CD4-positive, alpha-beta T cell treated with Interleukin-6 at 100 ng/mL for 8 hours (primary cell): ENCODE data around the gene MYCN.
A peak's percentile ranks its signal among the peaks of the same experiment; 100 is the strongest.

Experiments used
- DNase-seq: peaks from one replicate; pipeline ENCODE4 v3.0.0-alpha.2; 2020; ENCODE audit warnings: mixed read lengths, low spot score

The MYCN gene

DNA sequence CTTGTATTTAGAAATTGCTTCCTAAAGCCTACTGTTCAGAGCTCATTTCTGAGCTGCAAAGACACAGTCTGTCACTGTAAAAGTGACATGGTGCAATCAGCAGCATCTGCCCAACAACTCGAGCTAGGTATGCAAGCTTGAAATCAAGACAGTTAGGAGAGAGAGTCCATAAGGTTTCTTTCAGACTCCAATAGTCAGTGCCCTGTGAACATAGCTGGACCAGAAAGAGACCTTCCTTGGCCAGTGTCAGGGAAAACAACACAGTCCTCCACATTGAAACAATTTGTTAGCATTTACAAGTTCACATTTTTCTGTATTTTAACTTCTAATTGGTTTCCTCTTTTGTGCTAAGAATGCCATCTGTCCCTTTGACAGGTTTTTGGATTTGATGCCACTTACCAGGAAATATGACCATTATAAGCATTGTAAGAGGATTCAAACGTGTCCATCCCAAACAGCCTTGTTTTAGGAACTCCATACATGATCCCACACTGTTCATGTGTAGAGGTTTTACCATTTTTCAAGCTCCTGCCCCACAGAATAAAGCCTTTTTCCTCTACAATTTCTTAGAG is 8.9 kb upstream of the MYCN start:
- no peak for DNase-seq

DNA sequence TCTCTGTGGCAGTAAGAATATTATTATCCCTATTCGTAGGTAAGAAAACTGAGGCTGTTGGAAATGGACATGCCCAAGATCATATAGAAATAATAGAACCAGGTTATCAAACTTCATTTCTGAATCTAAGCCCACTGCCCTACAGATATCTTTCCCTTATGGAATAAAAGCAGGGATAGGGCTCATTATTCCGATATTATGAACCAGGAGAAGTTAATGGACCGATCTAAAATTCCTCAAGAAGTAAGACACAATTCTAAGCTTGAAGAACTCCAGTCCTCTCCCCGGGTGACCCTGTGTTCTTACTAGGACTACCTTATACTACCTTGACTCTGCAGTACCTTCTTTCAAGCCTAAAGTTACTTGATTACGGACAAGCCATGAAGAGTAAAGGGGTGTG is 8.4 kb upstream of the MYCN start:
- no peak for DNase-seq

GRCh38 chr2:15932394-15933183 is 7.8 kb upstream of the MYCN start:
- no peak for DNase-seq

- DNase-seq: no peak
Observed at GRCh38 chr2:15933184-15933845, 7.0 kb upstream of the MYCN start.

DNA sequence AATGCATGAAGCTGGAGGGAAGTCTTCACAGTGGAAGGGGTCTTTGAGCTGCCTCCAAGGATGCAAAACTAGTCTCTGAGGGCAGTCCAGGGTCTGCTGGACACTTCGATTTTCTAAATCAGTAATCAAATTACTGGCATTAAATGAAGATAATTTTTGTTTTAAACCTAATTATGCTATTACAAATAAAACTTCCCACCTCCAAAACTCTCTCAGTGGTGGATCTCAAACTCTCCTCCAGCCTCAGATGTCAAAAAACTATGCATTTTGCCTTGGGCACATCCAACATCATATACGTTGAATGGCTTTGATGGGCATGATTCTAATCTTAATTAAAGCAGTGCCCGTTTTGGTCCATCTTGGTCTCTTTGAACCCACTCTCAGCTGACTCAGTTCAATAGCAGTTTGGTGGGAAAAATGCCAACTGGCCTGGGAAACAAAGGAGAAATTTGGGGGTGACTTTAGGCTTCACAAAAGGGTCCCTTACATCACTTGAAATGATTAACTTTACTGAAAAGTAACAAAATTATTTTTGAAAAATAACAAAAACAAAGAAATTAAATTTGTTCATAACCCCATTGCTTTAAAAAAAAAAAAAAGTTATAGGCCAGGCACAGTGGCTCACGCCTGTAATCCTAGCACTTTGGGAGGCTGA is 5.9 kb upstream of the MYCN start:
- no peak for DNase-seq

GRCh38 chr2:15935189-15935588 is 5.2 kb upstream of the MYCN start:
- no peak for DNase-seq

DNA sequence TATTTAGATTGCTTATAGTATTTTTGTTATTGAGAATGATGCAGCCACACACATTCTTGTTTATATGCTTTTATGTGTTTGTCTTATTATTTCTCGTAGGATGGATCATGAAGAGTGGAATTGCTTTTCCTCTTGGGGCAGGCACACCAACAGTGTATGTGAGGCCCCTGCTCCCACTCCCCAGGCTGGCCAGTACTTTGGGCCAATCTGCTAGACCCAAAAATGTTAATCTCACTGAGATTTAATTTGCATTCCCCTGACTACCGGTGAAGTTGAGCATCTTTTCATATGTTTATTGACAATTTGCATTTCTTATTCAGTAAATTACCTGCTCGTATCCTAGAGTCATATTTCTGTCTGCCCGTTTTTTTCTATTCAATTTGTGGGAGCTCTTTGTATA is 4.7 kb upstream of the MYCN start:
- no peak for DNase-seq

- DNase-seq: no peak
Observed at GRCh38 chr2:15936277-15937104, 3.9 kb upstream of the MYCN start.

DNA sequence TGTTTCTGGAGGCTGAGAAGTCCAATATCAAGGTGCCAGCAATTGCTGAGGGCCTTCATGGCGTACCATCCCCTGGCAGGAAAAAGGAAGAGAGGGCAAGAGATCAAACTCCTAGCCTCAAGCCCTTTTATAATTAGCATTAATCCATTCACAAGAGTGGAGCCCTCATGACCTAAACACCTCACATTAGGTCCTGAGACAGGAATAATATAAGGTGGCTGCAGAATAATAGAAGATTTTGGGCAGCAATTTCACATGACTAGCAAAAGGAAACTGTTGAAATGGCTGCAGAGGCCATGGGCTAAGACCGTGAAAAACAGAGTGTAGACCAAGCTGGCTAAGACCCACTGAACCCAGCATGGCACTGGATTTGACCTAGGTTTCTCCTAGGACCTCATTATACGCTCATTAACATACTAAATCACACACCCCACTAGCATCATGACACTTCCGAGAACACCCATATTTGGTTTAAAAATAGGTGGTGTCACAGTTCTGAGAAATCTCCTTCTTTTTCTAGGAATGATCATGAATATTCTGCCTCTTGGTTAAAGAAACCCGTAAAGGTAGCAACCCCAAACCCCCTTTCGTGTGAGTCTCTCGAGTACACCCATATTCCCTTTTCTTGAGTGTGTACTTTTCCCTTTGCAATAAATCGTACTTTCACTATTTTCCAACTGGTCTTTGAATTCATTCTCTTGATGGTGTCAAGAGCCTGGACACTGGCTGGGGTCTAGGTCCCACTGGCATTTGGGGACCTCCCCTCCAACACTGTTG is 3.1 kb upstream of the MYCN start:
- no peak for DNase-seq

DNA sequence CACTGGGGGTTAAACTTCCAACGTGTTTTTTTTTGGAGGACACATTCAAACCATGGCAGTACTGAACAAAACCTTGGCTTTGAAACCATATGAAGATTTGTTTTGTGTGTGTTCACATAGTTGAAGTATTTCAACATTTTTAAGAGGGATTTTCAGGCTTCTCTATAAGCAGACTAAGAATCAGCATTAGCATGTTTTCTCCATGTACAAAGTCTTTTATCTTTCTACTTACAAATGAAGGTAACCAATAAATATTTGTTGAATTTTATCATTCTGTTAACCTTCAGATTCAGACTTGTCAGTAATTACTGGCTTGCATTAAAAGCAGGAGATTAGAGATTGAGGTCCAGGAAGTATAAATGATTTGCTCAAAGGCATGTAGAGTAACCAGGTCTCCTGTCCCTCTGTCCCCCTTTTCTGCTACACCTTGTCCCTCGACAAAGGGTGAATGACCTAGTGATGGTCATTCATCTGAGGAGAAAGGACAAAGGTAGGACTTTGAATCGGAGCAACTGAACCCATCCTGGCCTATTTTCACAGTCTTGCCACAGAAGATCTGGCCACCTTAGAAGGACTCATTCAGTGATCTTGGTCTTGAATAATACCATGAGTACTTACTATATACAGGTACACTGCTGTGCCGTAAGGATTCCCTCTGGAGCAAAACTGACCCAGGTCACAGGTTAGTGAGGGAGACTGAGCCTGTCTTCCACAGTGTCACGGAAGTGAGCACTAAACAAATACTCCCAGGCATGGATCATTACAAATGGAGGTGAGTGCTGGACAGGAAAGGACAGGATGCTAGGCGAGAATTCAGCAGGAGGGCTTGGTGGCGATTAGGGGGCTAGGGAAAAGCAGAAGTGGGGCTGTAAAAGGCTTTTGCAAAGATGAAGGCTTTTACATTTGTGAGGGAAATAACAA is 2.2 kb upstream of the MYCN start:
- DNase-seq: no peak

DNA sequence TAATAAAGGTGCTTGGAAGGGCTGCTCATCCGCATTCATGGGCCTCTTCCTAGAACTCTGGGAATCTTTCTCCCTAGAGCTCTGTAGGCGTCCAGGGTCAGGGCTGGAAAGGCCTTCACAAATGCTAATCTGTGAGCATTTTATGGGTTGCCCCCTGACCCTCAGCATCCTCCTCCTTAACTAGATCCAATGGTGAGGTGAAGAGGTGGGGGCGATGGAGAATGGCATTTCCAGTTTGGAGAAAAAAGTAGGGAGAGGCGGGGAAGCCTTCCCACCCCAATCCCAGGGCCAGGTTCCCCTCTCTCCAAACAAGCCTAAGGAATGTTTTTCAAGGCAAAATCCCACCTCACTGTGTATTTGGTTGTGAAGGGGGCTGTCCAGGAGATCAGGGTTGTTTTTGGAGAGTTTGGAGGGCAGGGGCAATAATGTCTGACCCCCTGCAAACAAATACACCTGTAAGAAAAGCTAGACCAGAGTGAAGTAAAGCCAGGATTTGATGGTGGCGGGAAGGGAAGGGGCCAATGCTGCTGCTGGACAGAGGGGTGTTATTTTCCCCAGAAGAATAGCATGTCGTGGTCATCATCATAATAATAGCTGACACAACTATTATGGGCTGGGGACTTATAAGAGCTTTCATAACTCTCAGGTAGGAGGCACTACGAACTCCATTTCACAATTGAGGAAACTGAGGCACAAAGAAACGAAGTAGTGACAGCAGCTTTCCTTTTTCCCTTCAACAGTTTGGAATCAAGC is 1.4 kb upstream of the MYCN start:
- no peak for DNase-seq

DNA sequence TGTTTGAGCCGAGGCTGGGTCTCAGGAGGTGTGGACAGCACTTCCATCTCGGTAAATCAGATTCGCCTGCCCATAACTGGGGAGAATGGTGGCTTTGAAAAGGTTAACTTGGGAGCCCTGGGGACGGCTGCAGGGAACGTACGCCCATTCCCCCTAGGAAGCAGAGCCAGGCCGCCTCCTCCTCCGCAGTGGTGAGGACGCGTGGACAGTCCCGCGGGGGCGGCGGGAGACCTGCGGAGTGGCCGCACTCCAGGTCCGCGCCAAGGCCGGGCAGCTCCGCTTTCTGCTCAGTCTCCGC is 845 bp upstream of the MYCN start:
- DNase-seq: peak; percentile 23

- no peak for DNase-seq
Observed at GRCh38 chr2:15940661-15941480, 521 bp downstream of the MYCN start.

DNA sequence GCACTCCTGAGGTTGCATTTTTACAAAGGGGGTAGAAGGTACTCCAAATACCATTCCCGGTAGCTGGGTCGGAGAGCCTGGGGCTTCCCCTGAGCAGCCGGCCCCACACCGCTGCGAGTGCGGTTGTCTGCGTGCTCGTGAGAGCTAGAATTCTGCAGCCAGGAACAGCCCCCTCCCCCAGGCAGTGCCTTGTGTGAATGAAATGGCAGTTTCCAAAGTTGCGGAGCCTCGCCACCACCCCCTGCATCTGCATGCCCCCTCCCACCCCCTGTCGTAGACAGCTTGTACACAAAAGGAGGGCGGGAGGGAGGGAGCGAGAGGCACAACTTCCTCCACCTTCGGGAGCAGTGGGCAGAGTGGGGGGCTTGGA is 1.1 kb downstream of the MYCN start:
- DNase-seq: no peak

- DNase-seq: no peak
Observed at GRCh38 chr2:15941871-15942710, 1.7 kb downstream of the MYCN start.

DNA sequence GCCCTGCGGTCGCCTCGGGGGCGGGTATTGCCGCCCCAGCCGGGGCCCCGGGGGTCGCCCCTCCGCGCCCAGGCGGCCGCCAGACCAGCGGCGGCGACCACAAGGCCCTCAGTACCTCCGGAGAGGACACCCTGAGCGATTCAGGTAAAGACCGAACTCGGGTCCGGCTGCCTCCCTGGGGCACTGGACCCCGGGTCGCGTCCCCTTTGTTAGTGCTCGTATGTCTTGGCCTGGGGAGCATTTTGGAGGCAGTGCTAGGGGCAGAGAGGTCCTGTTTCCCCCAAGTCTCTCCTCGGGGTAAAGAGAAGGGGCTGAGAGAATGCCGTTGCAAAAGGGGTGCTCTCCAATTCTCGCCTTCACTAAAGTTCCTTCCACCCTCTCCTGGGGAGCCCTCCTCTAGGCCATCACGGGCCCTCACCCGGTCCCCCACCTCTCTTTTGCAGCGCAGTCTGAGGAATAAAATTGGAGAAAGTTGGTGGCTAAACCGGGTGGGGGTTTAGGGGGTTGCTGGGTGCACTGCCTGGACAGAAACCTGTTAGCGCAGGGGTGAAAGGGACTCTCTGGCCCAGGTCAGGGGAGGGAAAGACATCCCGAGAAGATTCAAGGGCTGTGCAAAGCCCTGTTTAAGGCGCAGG is 2.5 kb downstream of the MYCN start:
- no peak for DNase-seq
